ENCODE measurements around the gene STRADB.

DNA sequence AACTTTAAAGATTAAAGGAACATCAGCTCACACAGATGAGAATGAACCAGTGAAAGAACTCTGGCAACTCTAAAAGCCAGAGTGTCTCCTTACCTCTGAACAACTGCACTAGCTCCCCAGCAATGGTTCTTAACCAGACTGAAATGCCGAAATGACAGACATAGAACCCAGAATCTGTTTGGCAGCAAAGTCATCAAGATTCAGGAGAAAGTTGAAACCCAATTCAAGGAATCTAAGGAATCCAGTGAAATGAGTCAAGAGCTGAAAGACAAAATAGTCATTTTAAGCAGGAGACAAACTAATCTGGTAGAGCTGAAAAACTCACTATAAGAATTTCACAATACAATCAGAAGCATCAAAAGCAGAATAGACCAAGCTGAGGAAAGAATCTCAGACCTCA lies 72.0 kb downstream of the STRADB start:
- TF ChIP-seq, protein P1, sequence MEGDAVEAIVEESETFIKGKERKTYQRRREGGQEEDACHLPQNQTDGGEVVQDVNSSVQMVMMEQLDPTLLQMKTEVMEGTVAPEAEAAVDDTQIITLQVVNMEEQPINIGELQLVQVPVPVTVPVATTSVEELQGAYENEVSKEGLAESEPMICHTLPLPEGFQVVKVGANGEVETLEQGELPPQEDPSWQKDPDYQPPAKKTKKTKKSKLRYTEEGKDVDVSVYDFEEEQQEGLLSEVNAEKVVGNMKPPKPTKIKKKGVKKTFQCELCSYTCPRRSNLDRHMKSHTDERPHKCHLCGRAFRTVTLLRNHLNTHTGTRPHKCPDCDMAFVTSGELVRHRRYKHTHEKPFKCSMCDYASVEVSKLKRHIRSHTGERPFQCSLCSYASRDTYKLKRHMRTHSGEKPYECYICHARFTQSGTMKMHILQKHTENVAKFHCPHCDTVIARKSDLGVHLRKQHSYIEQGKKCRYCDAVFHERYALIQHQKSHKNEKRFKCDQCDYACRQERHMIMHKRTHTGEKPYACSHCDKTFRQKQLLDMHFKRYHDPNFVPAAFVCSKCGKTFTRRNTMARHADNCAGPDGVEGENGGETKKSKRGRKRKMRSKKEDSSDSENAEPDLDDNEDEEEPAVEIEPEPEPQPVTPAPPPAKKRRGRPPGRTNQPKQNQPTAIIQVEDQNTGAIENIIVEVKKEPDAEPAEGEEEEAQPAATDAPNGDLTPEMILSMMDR (IDR thresholded peaks at IDR 0.05; ENCODE audit: insufficient read depth, low read length, poor library complexity, severe bottlenecking), result no peak
- no peak for TF ChIP-seq EZH2phosphoT487 (conservative IDR thresholded peaks at IDR 0.05; ENCODE audit: low read length)

All from SU-DHL-6 (cell line).